Endodermal cell (in vitro differentiated cells): ENCODE measurements around the gene CDH4. TPM values are rescaled to one million over a fixed set of nuclear protein-coding genes. Genes with fewer than 3 reads are reported as not detected.

Experiments
- DNase-seq: peaks from one replicate; pipeline ENCODE4 v3.0.0-alpha.2; 2017
- H3K27ac ChIP-seq: 2 replicates; pipeline ENCODE4 v1.5.1; 2013; ENCODE audit warnings: mild to moderate bottlenecking, low read depth, low read length, moderate library complexity
- H3K27me3 ChIP-seq: 2 replicates; pipeline ENCODE4 v1.6.1; 2013; ENCODE audit warnings: mild to moderate bottlenecking, low read length, moderate library complexity; ENCODE audit not compliant: insufficient read depth, control insufficient read depth, poor library complexity, severe bottlenecking
- H3K36me3 ChIP-seq: 2 replicates; pipeline ENCODE4 v1.7.0; 2013; ENCODE audit warnings: mild to moderate bottlenecking, low read length, moderate library complexity; ENCODE audit not compliant: control insufficient read depth, insufficient read depth
- H3K4me1 ChIP-seq: one replicate; pipeline ENCODE4 v1.7.0; 2013; ENCODE audit warnings: low read length; ENCODE audit not compliant: control insufficient read depth, insufficient read depth
- H3K4me3 ChIP-seq: 2 replicates; pipeline ENCODE4 v1.5.1; 2013; ENCODE audit warnings: mild to moderate bottlenecking, low read length, moderate library complexity
- H3K9ac ChIP-seq: 2 replicates; pipeline ENCODE4 v1.6.1; 2013; ENCODE audit warnings: mild to moderate bottlenecking, low read length, moderate library complexity; ENCODE audit not compliant: poor library complexity, severe bottlenecking; ENCODE audit errors: extremely low read depth
- H3K9me3 ChIP-seq: 2 replicates; pipeline ENCODE4 v1.6.1; 2013; ENCODE audit warnings: mild to moderate bottlenecking, low read length, moderate library complexity; ENCODE audit not compliant: control insufficient read depth
- H3K27ac Mint-ChIP-seq: 2 replicates; pipeline ENCODE4 v1.8.0; 2020; ENCODE audit warnings: mixed read lengths
- H3K27me3 Mint-ChIP-seq: 2 replicates; pipeline ENCODE4 v1.8.0; 2021; ENCODE audit warnings: mild to moderate bottlenecking, mixed read lengths; ENCODE audit not compliant: insufficient read depth
- H3K36me3 Mint-ChIP-seq: 2 replicates; pipeline ENCODE4 v1.8.0; 2020; ENCODE audit warnings: low read depth, mixed read lengths
- H3K4me1 Mint-ChIP-seq: 2 replicates; pipeline ENCODE4 v1.8.0; 2020; ENCODE audit warnings: mixed read lengths
- H3K4me3 Mint-ChIP-seq: 2 replicates; pipeline ENCODE4 v1.8.0; 2020; ENCODE audit warnings: mild to moderate bottlenecking, moderate library complexity, mixed read lengths
- H3K9me3 Mint-ChIP-seq: 2 replicates; pipeline ENCODE4 v1.8.0; 2020; ENCODE audit warnings: mild to moderate bottlenecking, mixed read lengths
- CTCF ChIP-seq: fragments of 200-600 bp; sonication (generic); conservative IDR thresholded peaks from 2 replicates; pipeline ENCODE4 v1.5.0; 2021; ENCODE audit warnings: antibody characterized with exemption, mild to moderate bottlenecking
- WGBS, 2 experiments: methylation state at CpG; one replicate each; pipeline versions ENCODE4 v1.1.5 to v1.1.7; 2013; ENCODE audit warnings: missing lambda C conversion rate in 2 of 2, mixed read lengths in 1 of 2; ENCODE audit not compliant: insufficient coverage in 1 of 2, insufficient read length in 1 of 2; 5-methylcytosine and 5-hydroxymethylcytosine counted together
- total RNA-seq, 2 donors: library from RNA; stranded (reverse); fragmentation: NEBNext Ultra II Directional in 1 of 2; extraction: Animal tissue kit (Norgen Biotek cat#: 25700) in 1 of 2; gene quantifications; 2 replicates in 1 of 2; 3 replicates in 1 of 2; pipeline ENCODE4 v1.2.1, GENCODE V29; 2021

Gene CDH4
- total RNA-seq, 2 donors from 2014 or later, result 1.8 to 5.8 TPM

- 90 to 93% methylated on average over 18 to 27 of the region's 27 CpGs for WGBS, 2 experiments
- Histone ChIP-seq H3K9me3 (no peaks in the 10 kb centered on the region), H3K36me3 (no peaks in the 10 kb centered on the region), H3K27ac (no peak overlapping the region), H3K4me1 (no peaks in the 10 kb centered on the region), H3K27me3 (no peaks in the 10 kb centered on the region), H3K4me3 (no peak overlapping the region), H3K9ac (no peak overlapping the region)
- peaks cover 8% of the 10 kb centered on the region for H3K4me1 Mint-ChIP-seq
- no peaks in the 10 kb centered on the region for H3K27me3 Mint-ChIP-seq
- no peak overlapping the region for H3K4me3 Mint-ChIP-seq
- DNase-seq, result no peak
- TF ChIP-seq CTCF, result no peak
- H3K36me3 Mint-ChIP-seq, result no peaks in the 10 kb centered on the region
- no peak overlapping the region for H3K27ac Mint-ChIP-seq
- H3K9me3 Mint-ChIP-seq, result no peaks in the 10 kb centered on the region
Measured at GRCh38 chr20:61902221-61902869, 650.3 kb downstream of the CDH4 start.

DNA sequence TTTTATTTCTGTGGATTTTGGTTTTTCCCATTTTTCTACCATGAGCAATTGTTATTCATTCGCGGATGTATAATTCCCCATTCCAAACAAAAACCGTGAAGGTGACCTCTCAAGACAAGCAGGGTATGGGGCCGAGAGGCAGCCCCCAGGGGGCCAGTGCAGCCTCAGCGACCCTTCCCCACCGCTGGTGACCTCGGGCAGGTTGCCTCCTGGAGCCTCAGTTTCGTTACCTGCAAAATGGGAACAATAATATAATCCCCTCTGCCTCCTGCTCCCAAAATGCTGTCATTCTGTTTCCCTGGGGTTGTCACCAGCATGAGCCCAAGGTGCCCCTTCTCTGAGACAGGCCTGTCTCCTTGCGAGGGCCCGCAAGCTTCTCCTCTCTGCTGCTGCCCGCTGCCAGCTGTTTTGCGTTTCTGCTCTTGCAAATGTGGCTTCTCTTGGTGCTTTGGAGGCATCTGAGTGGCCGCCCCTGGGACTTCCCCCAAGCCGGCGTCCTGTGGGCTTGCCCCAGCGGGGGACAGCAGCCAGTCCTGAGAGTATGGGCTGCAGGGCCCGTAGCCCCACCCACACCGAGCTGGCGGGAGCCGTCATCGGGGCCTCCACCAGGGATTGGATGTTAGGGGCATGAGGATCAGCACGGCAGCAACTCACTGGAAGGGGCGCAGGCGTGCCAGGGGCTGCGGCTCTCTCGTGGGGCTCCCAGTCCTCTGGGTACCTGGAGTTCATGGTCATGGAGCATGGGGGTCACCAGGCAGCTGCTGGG lies 651.7 kb downstream of the CDH4 start:
- Histone ChIP-seq H3K4me1 (no peaks in the 10 kb centered on the region), H3K27ac (no peak overlapping the region), H3K36me3 (no peaks in the 10 kb centered on the region), H3K4me3 (no peak overlapping the region), H3K27me3 (no peaks in the 10 kb centered on the region), H3K9ac (no peak overlapping the region), H3K9me3 (no peaks in the 10 kb centered on the region)
- WGBS, 2 experiments, result 84 to 94% methylated on average over 16 to 26 of the region's 26 CpGs
- DNase-seq, result peak; percentile 68
- H3K9me3 Mint-ChIP-seq, result no peaks in the 10 kb centered on the region
- H3K36me3 Mint-ChIP-seq, result no peaks in the 10 kb centered on the region
- H3K27ac Mint-ChIP-seq, result no peak overlapping the region
- H3K4me1 Mint-ChIP-seq, result peaks cover 8% of the 10 kb centered on the region
- H3K27me3 Mint-ChIP-seq, result no peaks in the 10 kb centered on the region
- no peak for TF ChIP-seq CTCF
- no peak overlapping the region for H3K4me3 Mint-ChIP-seq

DNA sequence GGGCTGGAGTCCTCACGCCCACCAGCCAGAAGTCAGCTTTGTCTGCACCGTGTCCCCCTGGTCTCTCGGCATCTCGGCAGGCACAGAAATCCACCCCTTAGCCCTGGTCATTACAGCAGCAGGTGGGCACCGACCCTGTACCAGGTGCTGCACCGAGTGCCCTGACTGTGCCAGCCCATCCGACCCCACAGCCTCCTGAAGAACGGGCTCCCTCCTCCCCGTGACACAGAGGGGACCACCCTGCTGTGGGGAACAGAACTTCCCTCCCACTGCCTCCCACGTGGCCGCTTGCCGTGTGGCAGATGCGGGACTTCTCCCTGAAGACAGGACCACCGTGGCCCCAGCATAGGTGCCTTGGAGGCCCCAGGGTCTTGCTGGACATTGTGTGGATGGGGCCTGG lies 652.4 kb downstream of the CDH4 start:
- H3K4me3 Mint-ChIP-seq, result no peak overlapping the region
- Histone ChIP-seq H3K36me3 (no peaks in the 10 kb centered on the region), H3K4me3 (no peak overlapping the region), H3K27me3 (no peaks in the 10 kb centered on the region), H3K9me3 (no peaks in the 10 kb centered on the region), H3K9ac (no peak overlapping the region), H3K27ac (no peak overlapping the region), H3K4me1 (no peaks in the 10 kb centered on the region)
- WGBS, 2 experiments, result 95% methylated on average over 12 to 14 of the region's 14 CpGs
- no peaks in the 10 kb centered on the region for H3K36me3 Mint-ChIP-seq
- H3K27me3 Mint-ChIP-seq, result no peaks in the 10 kb centered on the region
- peaks cover 8% of the 10 kb centered on the region for H3K4me1 Mint-ChIP-seq
- TF ChIP-seq CTCF, result no peak
- no peaks in the 10 kb centered on the region for H3K9me3 Mint-ChIP-seq
- no peak for DNase-seq
- no peak overlapping the region for H3K27ac Mint-ChIP-seq
